COLO668 (cell line): ENCODE results near the gene DNAH17.
A peak's percentile ranks its signal among the peaks of the same experiment; 100 is the strongest.
"Not testable (repeated sequence)": the region's sequence is repeated elsewhere in the genome, so short reads cannot be mapped to it uniquely, and the experiment has no call there.

Source experiments
- DNase-seq: peaks from one replicate; lab custom pipeline; 2025; ENCODE audit not compliant: unreplicated experiment; lab: John Stamatoyannopoulos, UW

The DNAH17 gene

DNA sequence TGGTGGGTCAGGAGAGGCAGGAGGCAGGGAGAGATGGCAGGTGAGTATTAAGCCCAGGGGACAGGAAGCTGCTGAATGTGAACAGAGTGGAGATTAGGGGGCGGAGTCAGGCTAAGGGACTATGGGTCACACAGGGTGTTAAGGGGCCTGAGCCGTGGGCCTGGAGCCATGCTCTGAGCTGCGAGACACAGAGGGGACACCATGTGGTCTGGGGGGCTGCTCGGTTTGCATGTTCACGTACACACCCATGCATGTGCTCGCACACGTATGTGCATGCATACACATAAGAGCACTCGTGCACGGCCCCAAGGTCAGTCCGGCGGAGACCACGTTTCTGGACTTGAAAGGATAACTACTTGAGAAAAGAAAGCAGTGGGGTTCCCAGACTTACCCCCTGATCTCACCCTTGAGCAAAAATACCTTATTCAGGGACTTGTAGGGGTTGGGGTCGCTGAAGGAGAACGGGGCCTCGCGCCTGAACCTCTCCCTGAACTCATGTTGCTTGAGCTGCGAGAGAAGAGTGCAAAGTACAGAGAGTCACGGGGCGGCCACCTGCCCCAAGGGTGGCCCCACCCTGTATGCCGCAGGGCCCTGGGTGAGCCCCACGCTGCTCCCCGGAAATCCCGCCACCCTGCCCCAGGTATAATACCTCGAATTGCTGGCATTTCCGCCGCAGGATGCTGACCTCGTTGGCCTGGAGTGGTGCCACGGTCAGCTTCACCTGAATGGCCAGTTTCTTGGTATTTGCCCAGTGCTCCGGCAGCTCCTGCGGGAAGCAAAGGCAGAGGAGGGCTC is 50.8 kb downstream of the DNAH17 start:
- peak; percentile 9 for DNase-seq

DNA sequence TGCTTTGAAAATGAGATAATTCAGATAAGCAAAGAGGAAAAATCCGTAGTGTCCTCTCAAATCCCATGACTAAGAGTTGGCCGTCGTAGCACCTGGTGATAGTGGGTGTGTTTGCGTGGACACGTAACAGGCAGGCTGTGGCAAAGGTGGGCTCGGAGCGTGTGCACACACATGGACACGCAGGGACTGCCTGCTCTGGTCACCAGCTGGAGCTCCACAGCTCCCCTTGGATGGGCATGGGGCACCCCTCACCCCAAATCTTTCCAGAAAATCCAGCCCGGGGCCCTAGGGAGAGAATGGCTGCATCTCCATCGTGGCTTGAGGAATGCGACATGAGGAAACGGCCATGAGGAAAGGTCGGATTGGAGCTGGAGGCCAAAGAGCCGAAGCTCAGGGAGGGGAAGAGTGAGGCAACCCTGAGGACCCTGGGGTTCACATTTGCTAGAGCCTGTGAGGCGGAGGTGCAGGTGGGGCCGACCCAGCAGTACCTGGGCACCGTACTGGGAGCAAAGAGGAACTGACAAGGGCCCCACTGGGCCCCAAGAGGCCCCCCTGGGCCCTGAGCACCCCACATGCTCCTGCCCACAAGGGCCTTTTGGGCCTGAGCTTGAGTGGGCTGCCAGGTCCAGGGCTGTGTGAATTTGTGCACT is 51.6 kb downstream of the DNAH17 start:
- DNase-seq = no peak

DNA sequence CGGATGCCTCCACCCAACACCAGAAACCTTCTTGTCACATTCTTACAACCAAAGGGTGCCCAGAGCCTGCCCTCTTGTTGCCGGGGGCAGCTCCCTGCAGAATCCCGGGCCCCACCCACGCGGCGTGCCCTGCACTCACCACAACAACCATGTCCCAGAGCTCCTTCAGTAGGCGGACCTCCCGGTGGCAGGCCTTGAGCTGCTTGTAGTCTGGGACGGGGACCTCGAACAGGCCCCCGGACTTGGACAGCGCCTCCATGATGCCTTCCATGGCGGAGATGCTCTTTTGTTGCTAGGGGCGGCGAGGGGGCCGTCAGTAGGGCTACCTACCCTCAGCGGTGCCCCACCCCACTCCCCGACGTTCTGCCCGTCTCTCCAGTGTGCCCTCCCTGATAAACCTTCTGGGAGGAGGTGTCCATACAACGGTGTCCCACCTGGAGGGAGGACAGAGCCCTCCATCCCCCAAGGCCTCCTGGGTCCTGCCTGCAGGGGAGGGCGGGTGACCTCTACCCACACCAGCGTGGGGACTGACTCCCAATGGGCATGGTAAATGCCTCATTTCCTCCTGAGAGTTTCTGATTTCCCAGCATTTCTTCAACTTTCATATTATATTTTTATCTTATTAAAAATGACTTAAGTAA is 52.2 kb downstream of the DNAH17 start:
- DNase-seq = no peak

DNA sequence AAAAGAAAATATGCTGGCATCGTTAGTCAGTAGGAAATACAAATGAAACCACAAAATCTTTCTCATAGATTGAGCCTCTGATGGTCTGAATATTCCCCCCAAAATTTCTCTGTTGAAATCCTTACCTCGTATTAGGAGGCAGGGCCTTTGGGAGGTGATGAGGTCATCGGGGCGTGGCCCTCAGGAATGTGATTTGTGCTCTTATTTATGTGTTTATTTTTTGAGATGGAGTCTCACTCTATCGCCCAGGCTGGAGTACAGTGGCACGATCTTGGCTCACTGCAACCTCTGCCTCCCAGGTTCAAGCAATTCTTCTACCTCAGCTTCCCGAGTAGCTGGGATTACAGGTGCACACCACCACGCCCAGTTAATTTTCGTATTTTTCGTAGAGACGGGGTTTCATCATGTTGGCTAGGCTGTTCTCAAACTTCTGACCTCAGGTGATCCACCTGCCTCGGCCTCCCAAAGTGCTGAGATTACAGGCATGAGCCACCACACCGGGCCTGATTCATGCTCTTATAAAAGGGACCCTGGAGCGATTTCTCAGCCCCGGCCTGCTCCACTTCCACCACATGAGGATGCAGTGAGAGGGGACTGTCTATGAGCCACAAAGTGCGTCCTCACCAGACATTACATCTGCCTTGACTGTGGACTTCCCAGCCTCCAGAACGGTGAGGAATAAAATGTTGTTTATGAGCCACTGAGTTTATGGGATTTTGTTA is 53.1 kb downstream of the DNAH17 start:
- DNase-seq = no peak

DNA sequence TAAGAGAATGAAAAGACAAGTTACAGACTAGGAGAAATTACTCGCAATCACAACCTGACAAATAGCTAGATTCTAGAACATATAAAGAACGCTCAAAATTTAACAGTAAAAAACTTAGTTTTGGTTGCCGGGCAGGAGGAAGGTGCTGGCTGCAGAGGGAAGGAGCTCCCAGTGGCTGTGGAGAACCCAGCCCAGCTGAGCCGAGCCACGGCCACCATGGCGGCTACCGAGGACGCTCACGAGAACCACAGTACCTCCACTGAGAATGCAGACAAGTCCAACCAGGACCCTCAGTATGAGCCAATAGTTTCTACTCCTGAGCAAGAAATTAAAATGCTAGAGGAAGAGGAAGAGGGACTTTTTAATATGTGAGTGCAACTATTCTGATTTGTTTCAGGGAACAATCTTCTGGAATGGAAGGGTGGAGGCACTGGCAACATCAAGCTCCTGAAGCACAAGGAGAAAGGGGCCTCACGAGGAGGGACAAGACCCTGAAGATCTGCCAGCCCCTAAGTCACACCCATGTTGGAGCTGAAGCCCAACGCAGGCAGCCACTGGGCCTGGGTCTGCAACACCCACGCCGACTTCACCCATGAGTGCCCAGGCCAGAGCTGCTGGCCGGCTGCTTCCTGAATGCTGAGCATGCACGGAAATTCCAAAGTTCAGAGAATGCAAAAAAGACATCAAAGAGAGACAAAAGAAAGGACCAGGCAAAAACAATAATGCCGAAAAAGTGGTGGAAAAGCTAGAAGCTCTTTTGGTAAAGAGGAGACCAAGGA is 55.0 kb downstream of the DNAH17 start:
- DNase-seq = no peak

DNA sequence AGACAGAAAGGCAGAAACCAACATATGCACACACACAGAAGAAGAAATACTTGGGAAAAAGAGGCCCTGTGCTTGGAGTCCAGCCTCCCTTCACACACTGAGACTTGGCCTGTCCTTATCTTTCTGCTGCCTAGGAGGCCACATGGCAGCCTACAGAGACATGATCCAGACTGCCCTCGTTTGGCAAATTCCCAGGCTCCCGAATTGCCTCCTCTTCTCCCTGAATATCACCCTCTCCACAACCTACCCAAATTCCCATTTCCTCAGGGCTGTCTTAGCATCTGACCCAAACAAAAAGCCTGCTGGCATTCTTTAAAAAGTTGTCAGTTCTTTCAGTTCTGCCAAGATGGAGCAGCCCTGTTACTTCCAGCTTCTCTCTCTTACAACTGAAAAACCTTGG is 59.8 kb downstream of the DNAH17 start:
- DNase-seq = no peak

DNA sequence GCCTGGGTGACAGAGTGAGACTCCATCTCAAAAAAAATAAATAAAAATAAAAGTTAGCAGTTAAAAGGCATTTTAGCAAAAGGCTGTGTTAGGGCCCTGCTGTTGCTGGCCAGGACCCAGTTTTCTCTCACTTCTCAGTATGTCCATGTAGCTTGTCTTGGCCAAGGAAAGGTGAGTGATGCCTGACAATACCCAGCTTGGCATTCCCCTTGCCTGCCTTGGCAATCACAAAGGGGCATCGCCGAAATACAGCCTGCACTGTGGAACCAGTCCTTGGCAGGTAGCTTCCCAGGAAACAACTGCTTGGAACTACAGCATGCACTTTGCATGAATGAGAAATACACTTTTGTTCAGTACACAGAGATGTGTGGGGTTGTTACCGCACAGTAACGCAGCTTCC is 61.7 kb downstream of the DNAH17 start:
- DNase-seq = no peak

DNA sequence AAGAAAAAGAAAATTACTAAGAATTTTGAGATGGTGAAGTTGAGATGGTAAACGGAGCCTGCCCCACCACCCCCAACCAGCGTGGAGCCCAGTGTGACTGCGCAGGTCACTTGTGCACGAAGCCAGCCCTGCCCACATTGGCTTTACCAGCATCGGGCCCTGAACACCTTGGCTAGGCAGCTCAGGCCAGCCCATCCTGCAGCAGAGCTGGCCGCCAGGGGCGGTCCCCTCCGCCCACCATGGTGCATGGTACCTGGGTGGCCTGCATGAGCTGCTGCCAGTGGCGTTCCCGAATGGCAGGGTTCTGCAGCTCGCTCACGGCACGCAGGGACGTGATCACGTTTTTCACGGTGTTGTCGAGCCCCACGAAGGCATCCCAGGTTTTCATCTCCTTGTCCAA is 62.7 kb downstream of the DNAH17 start:
- no peak for DNase-seq

DNA sequence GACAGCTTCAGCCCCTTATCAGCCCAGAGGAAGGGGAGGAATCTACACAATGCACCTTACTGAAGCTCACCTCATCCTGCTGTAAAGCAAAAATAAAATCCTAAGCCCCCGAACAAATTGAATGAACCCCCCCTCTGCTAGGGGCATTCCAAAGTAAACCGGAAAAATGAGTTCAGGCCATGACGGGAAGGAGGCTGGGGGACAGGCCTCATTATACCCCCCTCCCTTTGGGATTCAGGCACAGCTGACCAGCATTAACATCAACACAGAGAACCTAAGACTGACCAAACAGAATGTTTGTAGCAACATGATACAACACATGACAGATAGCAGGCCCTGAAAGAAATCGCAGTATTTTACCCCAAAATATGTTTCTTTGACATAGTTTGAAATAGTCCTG is 64.2 kb downstream of the DNAH17 start:
- DNase-seq = no peak

DNA sequence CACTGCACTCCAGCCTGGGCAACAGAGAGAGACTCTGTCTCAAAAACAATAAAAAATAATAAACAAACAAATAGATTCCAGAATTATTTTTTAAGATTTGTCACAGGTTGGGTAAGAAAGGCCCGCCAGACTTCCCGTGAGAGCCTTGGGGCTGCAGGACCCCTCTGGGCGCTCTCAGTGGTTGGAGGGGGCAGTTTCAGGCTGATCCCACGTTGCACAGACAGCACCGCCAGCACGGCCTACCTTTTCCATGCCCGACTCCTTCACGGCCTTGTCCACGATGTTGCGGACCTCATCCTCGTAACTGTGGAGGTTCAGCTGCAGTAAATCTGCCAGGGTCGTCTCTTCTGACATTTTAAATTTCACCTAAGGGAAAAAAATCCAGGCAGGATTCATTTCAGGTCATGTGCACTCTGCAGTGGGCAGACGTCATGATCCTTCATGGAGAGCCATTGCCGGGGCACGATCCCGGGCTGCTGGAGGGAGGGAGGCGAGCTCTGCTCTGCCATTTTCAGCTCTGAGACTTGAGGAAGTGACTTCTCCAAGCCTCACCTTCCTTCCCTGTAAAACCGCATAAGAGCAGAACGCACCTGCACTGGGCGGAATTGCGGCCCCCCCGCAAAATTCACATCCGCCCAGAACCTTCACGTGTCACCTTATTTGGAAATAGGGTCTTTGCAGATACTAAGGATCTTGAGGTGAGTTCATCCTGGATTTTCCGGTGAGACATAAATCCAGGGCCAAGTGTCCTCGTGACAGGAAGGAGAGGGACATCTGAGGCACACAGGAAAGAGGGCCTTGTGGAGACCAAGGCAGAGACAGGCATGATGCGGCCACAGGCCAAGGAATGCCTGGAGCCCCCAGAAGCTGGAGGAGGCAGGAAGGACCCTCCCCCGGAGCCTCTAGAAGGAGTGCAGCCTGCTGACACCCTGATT is 66.8 kb downstream of the DNAH17 start:
- no peak for DNase-seq

DNA sequence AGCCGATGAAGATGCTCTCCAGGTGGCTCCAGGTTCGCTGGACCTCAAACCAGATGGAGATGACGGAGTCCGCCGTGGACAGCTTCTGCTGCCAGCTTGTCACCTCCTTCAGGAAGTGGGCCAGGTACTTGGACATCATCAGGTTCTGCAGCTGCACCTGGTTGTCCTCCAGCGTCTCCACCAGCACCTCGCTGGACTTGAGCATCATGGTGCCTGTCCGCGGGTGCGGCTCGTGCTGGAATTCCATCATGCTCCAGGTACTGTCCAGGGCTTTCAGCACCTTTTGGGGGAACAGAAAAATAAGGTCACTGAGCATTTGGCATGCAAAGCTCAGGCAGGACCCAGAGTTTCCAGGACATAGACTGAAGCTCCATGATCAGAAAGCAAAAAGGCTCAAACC is 69.7 kb downstream of the DNAH17 start:
- no peak for DNase-seq

DNA sequence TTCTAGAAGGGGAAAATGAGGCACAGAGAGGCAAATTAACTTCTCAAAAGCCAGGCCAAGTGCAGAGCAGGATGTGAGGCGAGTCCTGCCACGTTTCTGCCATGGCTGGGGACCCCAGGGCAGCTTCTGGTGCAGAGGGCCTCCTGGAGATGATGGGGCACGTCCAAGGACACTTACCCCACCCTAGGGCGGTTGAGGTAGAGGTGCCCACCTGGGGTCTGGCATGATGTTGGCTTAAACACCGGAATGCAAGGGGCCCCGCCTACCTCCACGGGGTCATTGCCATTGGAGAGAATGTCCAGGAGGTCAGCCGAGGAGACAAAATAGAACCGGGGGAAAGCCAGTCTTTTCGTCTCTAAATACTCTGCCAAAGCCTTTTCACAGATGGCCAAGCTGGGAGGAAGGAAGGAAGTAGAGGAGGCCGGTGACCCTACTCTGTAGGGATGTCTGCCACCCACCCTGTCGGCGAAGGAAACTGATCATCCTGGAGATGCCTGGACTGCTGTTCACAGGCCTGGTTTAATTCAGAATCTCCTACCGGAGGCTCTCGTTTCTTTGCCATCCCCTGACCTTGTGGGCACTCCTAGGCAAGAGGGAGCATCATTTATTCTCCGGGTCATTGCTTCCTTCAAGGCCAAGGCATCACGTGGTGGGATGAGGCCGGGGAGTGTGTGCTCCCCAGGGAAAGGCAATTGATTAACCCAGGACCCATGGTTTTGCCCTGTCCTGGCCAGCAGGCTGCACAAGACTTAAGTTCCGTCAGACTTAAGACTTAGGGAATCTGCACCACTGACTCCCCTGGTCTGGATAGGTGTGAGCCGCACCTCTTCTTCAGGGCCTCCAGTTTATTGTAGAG is 70.5 kb downstream of the DNAH17 start:
- DNase-seq = no peak

DNA sequence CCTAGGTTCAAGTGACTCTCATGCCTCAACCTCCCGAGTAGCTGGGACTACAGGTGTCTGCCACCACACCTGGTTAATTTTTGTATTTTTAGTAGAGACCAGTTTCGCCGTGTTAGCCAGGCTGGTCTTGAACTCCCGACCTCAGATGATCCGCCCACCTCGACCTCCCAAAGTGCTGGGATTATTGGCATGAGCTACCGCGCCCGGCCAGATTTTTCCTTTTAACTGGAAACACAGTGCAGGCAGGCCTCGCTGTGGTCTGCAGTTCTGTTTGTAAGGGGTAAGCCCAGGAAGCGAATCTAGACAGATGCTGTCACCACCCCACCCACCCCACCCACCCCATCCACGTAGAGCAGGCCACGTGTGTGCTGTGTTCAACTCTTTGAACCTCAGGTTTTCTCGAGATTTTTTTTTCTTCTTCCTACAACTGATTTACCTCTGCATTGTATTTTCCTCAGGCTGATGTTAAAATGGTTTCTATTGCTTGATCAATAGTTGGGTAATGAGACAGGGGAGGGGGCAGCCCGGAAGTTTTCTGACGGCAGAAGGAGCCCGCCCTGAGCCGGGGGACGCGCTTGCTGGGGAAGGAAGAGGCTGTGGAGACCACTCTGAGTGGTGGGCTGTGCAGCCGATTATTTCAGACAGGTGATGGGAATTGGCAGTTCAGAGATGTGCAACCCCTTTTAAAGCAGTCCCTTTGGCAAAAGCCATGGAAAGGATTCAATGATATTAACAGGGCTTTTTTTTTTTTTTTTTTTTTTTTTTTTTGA is 72.9 kb downstream of the DNAH17 start:
- DNase-seq = no peak

DNA sequence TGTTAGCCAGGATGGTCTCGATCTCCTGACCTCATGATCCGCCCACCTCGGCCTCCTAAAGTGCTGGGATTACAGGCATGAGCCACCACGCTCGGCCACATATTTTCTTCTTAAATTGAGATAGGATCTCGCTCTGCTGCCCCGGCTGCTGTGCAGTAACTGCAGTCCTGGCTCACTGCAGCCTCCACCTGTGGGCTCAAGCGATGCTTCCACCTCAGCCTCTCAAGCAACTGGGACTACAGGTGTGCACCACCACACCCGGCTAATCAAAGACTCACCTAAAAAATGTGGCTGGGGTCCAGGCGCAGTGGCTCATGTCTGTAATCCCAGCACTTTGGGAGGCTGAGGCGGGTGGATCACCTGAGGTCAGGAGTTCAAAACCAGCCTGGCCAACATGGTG is 73.8 kb downstream of the DNAH17 start:
- DNase-seq = not testable (repeated sequence)

DNA sequence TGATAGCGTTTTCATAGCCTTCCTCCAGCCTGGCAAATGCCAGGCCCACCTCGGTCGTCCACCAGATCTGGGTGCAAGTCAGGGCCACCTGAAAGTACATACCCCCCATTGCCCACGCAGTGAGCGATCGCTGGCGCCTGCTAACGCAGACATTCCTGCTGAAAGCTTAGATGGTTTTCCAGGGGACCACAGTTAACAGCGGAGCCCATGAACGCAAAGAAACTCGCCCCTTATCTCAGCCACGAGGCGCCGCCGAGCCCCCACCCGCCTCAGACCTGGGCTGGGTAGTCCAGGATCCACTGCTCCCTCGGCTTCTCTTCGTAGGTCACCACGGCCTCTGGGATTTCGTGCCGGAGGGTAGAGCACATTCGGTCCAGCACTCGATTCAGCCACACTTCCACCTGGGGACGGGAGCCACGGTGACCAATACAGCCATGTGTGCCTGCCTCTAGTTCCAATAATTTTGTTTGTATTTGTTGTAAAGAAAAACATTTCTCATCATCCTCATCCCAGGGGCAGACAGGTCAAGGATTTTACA is 74.5 kb downstream of the DNAH17 start:
- no peak for DNase-seq

DNA sequence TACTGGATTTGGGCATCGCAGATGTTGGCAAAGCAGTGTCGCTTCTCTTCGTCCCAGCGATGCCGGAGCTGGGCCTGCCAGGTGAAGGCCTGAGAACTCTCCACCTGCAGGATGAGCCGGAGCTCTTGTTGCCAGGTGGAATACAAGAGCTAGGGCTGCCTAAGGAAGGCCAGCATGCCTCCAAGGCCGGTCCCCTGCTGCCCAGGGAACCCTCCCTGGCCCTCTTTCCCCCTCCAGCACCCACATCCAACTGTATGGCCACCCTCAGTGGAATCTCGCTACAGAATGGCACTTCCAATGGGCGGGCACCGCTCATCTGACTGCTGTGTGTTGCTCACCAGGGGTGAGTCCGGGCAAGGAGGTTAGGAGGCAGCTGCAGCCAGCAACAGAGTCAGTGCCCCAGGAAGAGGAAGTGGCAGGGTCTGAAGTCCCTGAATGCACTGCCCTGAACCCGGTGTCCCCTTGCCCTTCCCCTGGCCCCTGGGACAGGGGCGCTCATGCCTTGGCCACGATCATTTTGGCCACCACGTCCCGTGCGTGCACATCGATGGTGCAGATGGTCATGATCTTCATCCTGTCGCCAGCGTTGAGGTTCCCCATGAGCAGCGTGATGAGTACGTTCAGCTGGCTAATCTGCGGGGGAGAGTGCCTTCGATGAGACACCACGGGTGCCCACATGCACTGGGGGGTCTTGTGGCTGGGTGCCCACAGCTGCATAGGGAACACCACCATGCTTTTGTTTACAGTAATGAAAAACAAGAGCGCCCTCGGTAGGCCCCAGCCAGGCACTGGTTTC is 75.8 kb downstream of the DNAH17 start:
- DNase-seq = no peak

DNA sequence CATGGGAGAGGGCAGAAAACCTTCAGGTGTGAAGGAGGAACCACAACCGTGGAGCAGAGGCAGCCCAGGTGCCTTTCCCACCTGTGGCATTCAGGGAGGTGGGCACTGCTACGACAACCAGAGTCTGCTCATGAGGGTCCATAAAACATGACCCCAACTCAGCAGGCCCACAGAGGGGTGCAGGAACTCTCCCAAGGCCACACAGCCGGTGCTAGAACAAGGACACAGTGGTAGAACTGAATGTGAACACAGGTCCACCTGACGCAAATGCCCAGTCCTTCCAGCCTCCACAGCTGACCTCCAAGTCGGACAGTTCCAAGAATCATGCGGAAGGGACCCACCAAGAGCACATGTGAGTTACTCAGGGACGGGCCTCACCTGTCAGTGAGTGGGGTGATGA is 76.4 kb downstream of the DNAH17 start:
- DNase-seq = no peak
